ENCODE results near the gene PLA2G4E.

DNA sequence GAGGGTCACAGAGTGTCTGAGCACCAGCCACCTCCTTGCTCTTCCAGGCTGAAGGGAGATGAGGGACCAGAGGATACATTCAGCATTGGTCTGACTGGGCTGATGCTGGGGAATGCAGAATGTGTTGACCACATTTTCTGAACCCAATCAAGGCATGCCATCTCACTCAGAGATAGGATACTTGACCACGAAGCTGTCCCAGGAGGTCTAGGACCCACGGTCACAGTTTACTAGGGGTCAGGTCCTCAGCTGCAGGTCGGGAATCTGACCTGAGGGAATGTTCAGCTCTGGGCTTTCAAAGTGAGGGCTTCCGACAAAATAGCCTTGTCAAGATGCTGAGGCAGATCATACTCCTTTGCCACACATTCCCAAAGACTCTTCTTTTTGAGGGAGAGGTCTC is 19.6 kb downstream of the PLA2G4E start:
- TF ChIP-seq, protein P1, sequence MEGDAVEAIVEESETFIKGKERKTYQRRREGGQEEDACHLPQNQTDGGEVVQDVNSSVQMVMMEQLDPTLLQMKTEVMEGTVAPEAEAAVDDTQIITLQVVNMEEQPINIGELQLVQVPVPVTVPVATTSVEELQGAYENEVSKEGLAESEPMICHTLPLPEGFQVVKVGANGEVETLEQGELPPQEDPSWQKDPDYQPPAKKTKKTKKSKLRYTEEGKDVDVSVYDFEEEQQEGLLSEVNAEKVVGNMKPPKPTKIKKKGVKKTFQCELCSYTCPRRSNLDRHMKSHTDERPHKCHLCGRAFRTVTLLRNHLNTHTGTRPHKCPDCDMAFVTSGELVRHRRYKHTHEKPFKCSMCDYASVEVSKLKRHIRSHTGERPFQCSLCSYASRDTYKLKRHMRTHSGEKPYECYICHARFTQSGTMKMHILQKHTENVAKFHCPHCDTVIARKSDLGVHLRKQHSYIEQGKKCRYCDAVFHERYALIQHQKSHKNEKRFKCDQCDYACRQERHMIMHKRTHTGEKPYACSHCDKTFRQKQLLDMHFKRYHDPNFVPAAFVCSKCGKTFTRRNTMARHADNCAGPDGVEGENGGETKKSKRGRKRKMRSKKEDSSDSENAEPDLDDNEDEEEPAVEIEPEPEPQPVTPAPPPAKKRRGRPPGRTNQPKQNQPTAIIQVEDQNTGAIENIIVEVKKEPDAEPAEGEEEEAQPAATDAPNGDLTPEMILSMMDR (IDR thresholded peaks at IDR 0.05): no peak
- TF ChIP-seq POLR2A (IDR thresholded peaks at IDR 0.05): no peak
- no peak for TF ChIP-seq POLR2AphosphoS5 (IDR thresholded peaks at IDR 0.05; ENCODE audit: insufficient read depth in 1 of 2, low read depth in 1 of 2)
